ENCODE results near the gene SRRM3.
"Not testable (repeated sequence)": the region's sequence is repeated elsewhere in the genome, so short reads cannot be mapped to it uniquely, and the experiment has no call there.

The SRRM3 gene

GRCh38 chr7:76310102-76310957 lies 108.6 kb downstream of the SRRM3 start:
- no peak for TF ChIP-seq JUND (IDR thresholded peaks at IDR 0.05; ENCODE audit: low read depth)
- in situ Hi-C loops (cut with HindIII; ENCODE audit: low pct_unique_long_range_greater_than_20kb, low sequenced_read_pairs), result no loop called here
- peak; percentile 52 to 98 for DNase-seq (ENCODE audit: low read depth in 1 of 2, low spot score in 1 of 2)

DNA sequence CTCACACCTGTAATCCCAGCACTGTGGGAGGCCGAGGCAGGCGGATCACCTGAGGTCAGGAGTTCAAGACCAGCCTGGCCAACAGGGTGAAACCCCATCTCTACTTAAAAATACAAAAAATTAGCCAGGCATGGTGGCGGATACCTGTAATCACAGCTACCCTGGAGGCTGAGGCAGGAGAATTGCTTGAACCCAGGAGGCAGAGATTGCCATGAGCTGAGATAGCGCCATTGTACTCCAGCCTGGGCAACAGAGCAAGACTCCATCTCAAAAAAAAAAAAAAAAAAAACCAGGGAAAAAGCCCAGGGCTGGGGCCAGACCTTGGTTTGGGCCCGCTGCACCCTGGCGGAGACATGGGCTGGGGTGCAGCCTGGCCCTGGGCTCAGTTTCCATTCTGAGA lies 110.1 kb downstream of the SRRM3 start:
- in situ Hi-C loops (cut with HindIII; ENCODE audit: low pct_unique_long_range_greater_than_20kb, low sequenced_read_pairs); DNase-seq (ENCODE audit: low read depth in 1 of 2, low spot score in 1 of 2): not testable (repeated sequence)

DNA sequence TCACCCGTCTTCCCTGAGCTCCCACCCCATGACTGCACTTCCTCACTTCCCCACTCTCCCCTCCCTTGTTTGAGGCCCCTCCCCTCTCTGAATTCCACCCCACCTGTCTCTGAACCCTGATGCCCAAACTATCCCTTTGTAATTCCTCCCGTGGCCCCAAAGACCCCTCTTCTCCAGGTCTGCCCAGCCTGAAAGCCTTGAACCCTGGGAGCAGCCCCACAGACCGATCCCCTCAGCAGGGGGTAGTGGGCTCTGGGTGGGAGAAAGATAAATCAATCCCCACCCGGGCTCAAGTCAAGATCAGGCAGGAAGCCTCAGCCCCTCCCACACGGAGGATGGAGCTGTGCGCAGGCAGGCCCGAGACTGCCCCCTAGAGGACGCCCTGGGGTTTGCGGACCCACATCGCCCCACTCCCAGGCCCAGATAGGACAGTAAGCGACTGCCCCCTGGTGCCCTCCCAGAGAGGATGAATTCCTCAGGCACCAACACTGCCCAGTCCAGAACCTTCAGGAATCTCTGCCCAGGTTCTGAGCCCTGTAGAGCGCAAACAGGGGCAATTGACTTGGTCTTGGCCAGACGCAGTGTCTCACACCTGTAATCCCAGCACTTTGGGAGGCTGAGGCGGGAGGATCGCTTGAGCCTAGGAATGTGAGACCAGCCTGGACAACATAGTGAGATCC lies 112.5 kb downstream of the SRRM3 start:
- TF ChIP-seq JUND (IDR thresholded peaks at IDR 0.05; ENCODE audit: low read depth), result no peak
- peak; percentile 88 to 96 for DNase-seq (ENCODE audit: low read depth in 1 of 2, low spot score in 1 of 2)
- in situ Hi-C loops (cut with HindIII; ENCODE audit: low pct_unique_long_range_greater_than_20kb, low sequenced_read_pairs), result no loop called here

GRCh38 chr7:76314740-76315139 lies 113.0 kb downstream of the SRRM3 start:
- in situ Hi-C loops (cut with HindIII; ENCODE audit: low pct_unique_long_range_greater_than_20kb, low sequenced_read_pairs), result not testable (repeated sequence)

DNA sequence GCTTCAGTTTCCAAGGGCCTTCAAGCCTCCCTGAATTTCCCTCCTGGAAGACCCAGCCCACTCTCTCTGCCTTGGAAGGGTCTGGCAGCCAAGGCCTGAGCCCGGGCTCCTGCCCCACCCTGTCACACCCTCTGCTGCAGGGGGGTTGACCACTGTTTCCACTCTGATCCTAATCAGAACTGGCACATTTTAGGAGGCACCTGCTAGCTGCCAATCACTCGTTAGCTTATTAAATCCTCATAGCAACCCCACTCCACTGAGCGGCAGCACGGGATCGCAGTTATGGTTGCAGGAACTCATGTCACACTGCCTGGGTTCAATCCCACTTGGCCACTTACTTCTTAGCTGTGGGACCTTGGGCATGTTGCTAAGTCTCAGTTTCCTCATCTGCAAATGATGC lies 113.7 kb downstream of the SRRM3 start:
- peak in 1 of 2 experiments; percentile 70 for DNase-seq (ENCODE audit: low read depth in 1 of 2, low spot score in 1 of 2)
- in situ Hi-C loops (cut with HindIII; ENCODE audit: low pct_unique_long_range_greater_than_20kb, low sequenced_read_pairs), result no loop called here
- no peak for TF ChIP-seq JUND (IDR thresholded peaks at IDR 0.05; ENCODE audit: low read depth)

More at GRCh38 chr7:76314740-76315139, 113.0 kb downstream of the SRRM3 start:
- DNase-seq (ENCODE audit: low read depth in 1 of 2, low spot score in 1 of 2), result not testable (repeated sequence)

- TF ChIP-seq JUND (IDR thresholded peaks at IDR 0.05; ENCODE audit: low read depth), result no peak
- in situ Hi-C loops (cut with HindIII; ENCODE audit: low pct_unique_long_range_greater_than_20kb, low sequenced_read_pairs), result no loop called here
- no peak for DNase-seq (ENCODE audit: low read depth in 1 of 2, low spot score in 1 of 2)
Measured at GRCh38 chr7:76316984-76317781, 115.5 kb downstream of the SRRM3 start.

DNA sequence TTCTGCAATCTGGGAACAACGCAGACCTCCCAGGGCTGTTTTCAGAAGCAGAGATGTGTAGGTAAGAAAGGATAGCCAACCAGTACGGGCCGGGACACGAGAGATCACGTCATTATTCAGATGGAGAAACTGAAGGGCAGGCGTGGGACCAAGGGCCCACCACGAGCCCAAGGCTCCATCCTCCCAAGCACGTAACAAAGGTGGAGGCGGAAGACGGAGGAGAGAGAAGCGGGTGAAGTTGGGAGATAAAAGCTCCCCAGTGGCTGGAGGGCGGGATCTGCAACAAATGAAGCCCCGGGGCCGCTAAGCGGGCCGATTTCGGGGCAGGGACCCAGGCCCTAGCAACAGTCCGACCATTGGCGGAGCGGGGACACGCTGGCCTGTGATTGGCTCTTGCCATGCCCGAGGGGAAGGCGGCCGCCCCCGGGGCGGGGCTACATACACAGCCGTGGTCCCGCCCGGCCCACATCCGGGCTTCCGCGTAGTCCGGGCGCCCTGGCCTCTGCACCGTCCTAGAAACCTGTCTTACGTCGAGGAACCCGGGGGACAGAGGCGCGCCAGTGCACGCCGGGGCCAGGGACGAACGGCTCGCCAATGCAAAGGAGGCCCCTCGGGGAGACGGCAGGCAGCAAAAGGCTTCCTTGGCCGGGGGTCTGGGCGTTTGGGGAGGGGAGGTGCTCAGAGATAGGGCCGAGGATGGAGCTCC lies 116.2 kb downstream of the SRRM3 start:
- TF ChIP-seq JUND (IDR thresholded peaks at IDR 0.05; ENCODE audit: low read depth), result no peak
- in situ Hi-C loops (cut with HindIII; ENCODE audit: low pct_unique_long_range_greater_than_20kb, low sequenced_read_pairs), result no loop called here

GRCh38 chr7:76318488-76319353 lies 117.0 kb downstream of the SRRM3 start:
- in situ Hi-C loops (cut with HindIII; ENCODE audit: low pct_unique_long_range_greater_than_20kb, low sequenced_read_pairs), result no loop called here
- DNase-seq (ENCODE audit: low read depth in 1 of 2, low spot score in 1 of 2), result peak; percentile 79 to 88
- no peak for TF ChIP-seq JUND (IDR thresholded peaks at IDR 0.05; ENCODE audit: low read depth)

More for the DNA sequence above, 116.2 kb downstream of the SRRM3 start:
- peak; percentile 98 for DNase-seq (ENCODE audit: low read depth in 1 of 2, low spot score in 1 of 2)

- TF ChIP-seq JUND (IDR thresholded peaks at IDR 0.05; ENCODE audit: low read depth), result no peak
- no peak for DNase-seq (ENCODE audit: low read depth in 1 of 2, low spot score in 1 of 2)
- in situ Hi-C loops (cut with HindIII; ENCODE audit: low pct_unique_long_range_greater_than_20kb, low sequenced_read_pairs), result no loop called here
Measured at GRCh38 chr7:76325092-76325491, 123.4 kb downstream of the SRRM3 start.

- TF ChIP-seq JUND (IDR thresholded peaks at IDR 0.05; ENCODE audit: low read depth), result no peak
- DNase-seq (ENCODE audit: low read depth in 1 of 2, low spot score in 1 of 2), result no peak
- in situ Hi-C loops (cut with HindIII; ENCODE audit: low pct_unique_long_range_greater_than_20kb, low sequenced_read_pairs), result no loop called here
Measured at GRCh38 chr7:76325811-76326210, 124.1 kb downstream of the SRRM3 start.

DNA sequence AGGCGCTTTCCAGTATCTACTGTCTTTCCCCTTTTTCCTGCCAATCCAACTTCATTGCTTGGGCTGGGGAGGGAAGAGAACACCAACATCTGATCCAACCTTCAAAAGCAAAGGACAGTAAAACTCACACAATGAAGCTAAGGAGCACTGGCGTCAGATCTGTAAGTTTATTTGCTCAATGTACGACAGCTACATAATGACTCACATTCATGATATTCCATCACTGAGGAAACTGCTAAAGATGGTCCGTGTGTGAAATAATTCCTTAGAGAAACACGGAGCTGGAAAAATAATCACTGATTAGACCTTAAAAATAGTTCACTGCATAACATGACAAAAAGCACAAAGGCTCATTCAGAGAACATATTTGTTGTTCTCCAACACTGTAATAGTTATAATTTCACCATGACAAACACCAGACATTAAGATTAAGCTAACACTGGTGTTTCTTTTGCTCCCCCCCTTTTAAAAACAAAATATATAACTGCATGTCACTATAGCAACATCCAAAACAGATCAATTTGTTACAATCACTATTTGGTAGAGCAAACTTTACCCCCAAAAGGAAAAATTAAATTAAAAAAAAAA lies 125.0 kb downstream of the SRRM3 start:
- in situ Hi-C loops (cut with HindIII; ENCODE audit: low pct_unique_long_range_greater_than_20kb, low sequenced_read_pairs), result no loop called here
- TF ChIP-seq JUND (IDR thresholded peaks at IDR 0.05; ENCODE audit: low read depth), result no peak
- no peak for DNase-seq (ENCODE audit: low read depth in 1 of 2, low spot score in 1 of 2)
